Measurements from ENCODE around the gene SLC12A8.

- TF ChIP-seq ZHX2 (IDR thresholded peaks at IDR 0.05; ENCODE audit: low read depth) (no peak), ZHX2 (CRISPR knock-in tag; IDR thresholded peaks at IDR 0.05; ENCODE audit: borderline replicate concordance) (no peak), FOXP1 (IDR thresholded peaks at IDR 0.05) (no peak), FOXP1 (CRISPR knock-in tag; IDR thresholded peaks at IDR 0.05) (no peak)
- TF ChIP-seq, protein P1, sequence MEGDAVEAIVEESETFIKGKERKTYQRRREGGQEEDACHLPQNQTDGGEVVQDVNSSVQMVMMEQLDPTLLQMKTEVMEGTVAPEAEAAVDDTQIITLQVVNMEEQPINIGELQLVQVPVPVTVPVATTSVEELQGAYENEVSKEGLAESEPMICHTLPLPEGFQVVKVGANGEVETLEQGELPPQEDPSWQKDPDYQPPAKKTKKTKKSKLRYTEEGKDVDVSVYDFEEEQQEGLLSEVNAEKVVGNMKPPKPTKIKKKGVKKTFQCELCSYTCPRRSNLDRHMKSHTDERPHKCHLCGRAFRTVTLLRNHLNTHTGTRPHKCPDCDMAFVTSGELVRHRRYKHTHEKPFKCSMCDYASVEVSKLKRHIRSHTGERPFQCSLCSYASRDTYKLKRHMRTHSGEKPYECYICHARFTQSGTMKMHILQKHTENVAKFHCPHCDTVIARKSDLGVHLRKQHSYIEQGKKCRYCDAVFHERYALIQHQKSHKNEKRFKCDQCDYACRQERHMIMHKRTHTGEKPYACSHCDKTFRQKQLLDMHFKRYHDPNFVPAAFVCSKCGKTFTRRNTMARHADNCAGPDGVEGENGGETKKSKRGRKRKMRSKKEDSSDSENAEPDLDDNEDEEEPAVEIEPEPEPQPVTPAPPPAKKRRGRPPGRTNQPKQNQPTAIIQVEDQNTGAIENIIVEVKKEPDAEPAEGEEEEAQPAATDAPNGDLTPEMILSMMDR (CRISPR knock-in tag; IDR thresholded peaks at IDR 0.05), result no peak
Observed at GRCh38 chr3:125076464-125076863, 136.1 kb downstream of the SLC12A8 start.

All from HepG2 (cell line).